ENCODE data around the gene KIRREL2. TPM values are rescaled to one million over a fixed set of nuclear protein-coding genes. Genes with fewer than 3 reads are reported as not detected.

The KIRREL2 gene
- total and polyA plus RNA-seq, 7 donors = under 0.01 to 0.34 (median 0.16) TPM; not detected in 4

GRCh38 chr19:35904311-35905068, 47.8 kb downstream of the KIRREL2 start:
- Histone ChIP-seq H3K36me3 (no peaks in the 10 kb centered on the region), H3K27ac (peak overlapping the region; percentile 68 to 95 (median 84)), H3K4me1 (peaks cover 0 to 33% (median 23%) of the 10 kb centered on the region in 4 donors), H3K4me3 (no peak overlapping the region), H3K9me3 (no peaks in the 10 kb centered on the region), H3K27me3 (no peaks in the 10 kb centered on the region)
- no peak for DNase-seq
- WGBS, 2 donors = 81 to 87% methylated on average over 10 of the region's 10 CpGs
- TF ChIP-seq POLR2AphosphoS5 (IDR thresholded peaks at IDR 0.05) (peak in 2 of 4 donors; percentile 8 to 17), EP300 (IDR thresholded peaks at IDR 0.05) (no peak)
- intact Hi-C loops (cut with DNase I) = no loop called here

- Histone ChIP-seq H3K4me3 (no peak overlapping the region), H3K4me1 (peaks cover 0 to 33% (median 23%) of the 10 kb centered on the region in 4 donors), H3K27me3 (no peaks in the 10 kb centered on the region), H3K9me3 (no peaks in the 10 kb centered on the region), H3K27ac (peak overlapping the region; percentile 31 to 95 (median 75)), H3K36me3 (no peaks in the 10 kb centered on the region)
- no peak for TF ChIP-seq POLR2A (IDR thresholded peaks at IDR 0.05)
- TF ChIP-seq CTCF (IDR thresholded peaks at IDR 0.05) = no peak
- TF ChIP-seq EP300 (IDR thresholded peaks at IDR 0.05) = no peak
- no peak for TF ChIP-seq POLR2AphosphoS5 (IDR thresholded peaks at IDR 0.05)
- 74 to 76% methylated on average over 6 of the region's 6 CpGs for WGBS, 2 donors
- DNase-seq = no peak
- intact Hi-C loops (cut with DNase I) = no loop called here
Measured at GRCh38 chr19:35905178-35905727, 48.5 kb downstream of the KIRREL2 start.

GRCh38 chr19:35907377-35907745, 50.6 kb downstream of the KIRREL2 start:
- no peak for DNase-seq
- H3K27me3 ChIP-seq = no peaks in the 10 kb centered on the region
- intact Hi-C loops (cut with DNase I) = no loop called here
- H3K9me3 ChIP-seq = no peaks in the 10 kb centered on the region
- TF ChIP-seq POLR2AphosphoS5 (IDR thresholded peaks at IDR 0.05) = no peak
- no peak for TF ChIP-seq EP300 (IDR thresholded peaks at IDR 0.05)
- no peak for TF ChIP-seq POLR2A (IDR thresholded peaks at IDR 0.05)
- TF ChIP-seq CTCF (IDR thresholded peaks at IDR 0.05) = no peak
- H3K36me3 ChIP-seq = no peaks in the 10 kb centered on the region
- H3K27ac ChIP-seq = peak overlapping the region; percentile 53 to 95 (median 64)
- peaks cover 0 to 23% (median 16%) of the 10 kb centered on the region in 4 donors for H3K4me1 ChIP-seq
- H3K4me3 ChIP-seq = peak overlapping the region in 3 of 4 donors; percentile 7 to 34 (median 31)
- WGBS, 2 donors = 66 to 73% methylated on average over 12 of the region's 12 CpGs

- Histone ChIP-seq H3K27me3 (no peaks in the 10 kb centered on the region), H3K36me3 (no peaks in the 10 kb centered on the region), H3K27ac (peak within 1 kb of the TSS; percentile 53 to 95 (median 64)), H3K4me1 (peaks cover 0 to 22% (median 16%) of the 10 kb centered on the region in 4 donors), H3K4me3 (peak within 1 kb of the TSS in 3 of 4 donors; percentile 7 to 34 (median 31)), H3K9me3 (no peaks in the 10 kb centered on the region)
- 64 to 72% methylated on average over 9 of the region's 9 CpGs for WGBS, 2 donors
- TF ChIP-seq POLR2AphosphoS5 (IDR thresholded peaks at IDR 0.05) (peak in 3 of 4 donors; percentile 25 to 55 (median 29)), POLR2A (IDR thresholded peaks at IDR 0.05) (no peak)
- intact Hi-C loops (cut with DNase I) = no loop called here
- no peak for DNase-seq
Measured at GRCh38 chr19:35908010-35908441, 51.3 kb downstream of the KIRREL2 start, which contains the start of gene TYROBP. TYROBP (minus strand) TSS chr19:35908295; CDS start chr19:35908228, 67 bp downstream.

- WGBS, 2 donors = 48 to 71% methylated on average over 10 of the region's 10 CpGs
- TF ChIP-seq EP300 (IDR thresholded peaks at IDR 0.05) (peak in 1 of 4 donors; percentile 20), POLR2AphosphoS5 (IDR thresholded peaks at IDR 0.05) (peak in 2 of 4 donors; percentile 53 to 54), CTCF (IDR thresholded peaks at IDR 0.05) (no peak), POLR2A (IDR thresholded peaks at IDR 0.05) (no peak)
- no peaks in the 10 kb centered on the region for H3K36me3 ChIP-seq
- H3K27ac ChIP-seq = peak overlapping the region; percentile 44 to 95 (median 64)
- H3K27me3 ChIP-seq = no peaks in the 10 kb centered on the region
- peak; percentile 88 for DNase-seq
- no peak overlapping the region for H3K4me3 ChIP-seq
- intact Hi-C loops (cut with DNase I) = no loop called here
- no peaks in the 10 kb centered on the region for H3K9me3 ChIP-seq
- peaks cover 0 to 16% (median 13%) of the 10 kb centered on the region in 4 donors for H3K4me1 ChIP-seq
Measured at GRCh38 chr19:35908973-35909683, 52.4 kb downstream of the KIRREL2 start.
